Adrenal gland (tissue), 5 donors: Measurements from ENCODE around the gene HRAS.

Experiments used
- CTCF ChIP-seq, 6 experiments: fragments of 450-650 bp in 4 of 6; fragments of 200-600 bp in 2 of 6; sonication (generic) in 1 of 6; IDR thresholded peaks; 1 replicate in 5 of 6; 2 replicates in 1 of 6; pipeline versions ENCODE4 v1.5.1 to v1.8.0; 2016 to 2021; ENCODE audit warnings: antibody characterized with exemption in 6 of 6, mild to moderate bottlenecking in 2 of 6, moderate library complexity in 1 of 6
- POLR2A ChIP-seq, 2 donors: fragments of 450-650 bp; IDR thresholded peaks; one replicate each; pipeline ENCODE4 v1.6.1; 2017; ENCODE audit warnings: antibody characterized with exemption in 2 of 2, mild to moderate bottlenecking in 2 of 2, moderate library complexity in 1 of 2
- donor health status: DM: no; HTN: no; CAD: no.

GRCh38 chr11:506995-507726 lies 28.2 kb downstream of the HRAS start, which contains the start of gene RNH1:
- TF ChIP-seq POLR2A (IDR thresholded peaks at IDR 0.05) (peak in 1 of 2 donors; percentile 56), CTCF (IDR thresholded peaks at IDR 0.05) (peak in 1 of 6 experiments; percentile 12)
